PFSK-1 (cell line): ENCODE results near the gene LMF2.

ENCODE experiments used
- FOXP2 ChIP-seq: optimal IDR thresholded peaks from 2 replicates; pipeline ENCODE3; 2011; ENCODE audit warnings: borderline replicate concordance, control low read depth, inconsistent platforms; ENCODE audit not compliant: insufficient read depth; ENCODE audit errors: extremely low read length, extremely low read depth
- POLR2AphosphoS5 ChIP-seq: IDR thresholded peaks from 2 replicates; pipeline ENCODE4 v1.6.1; 2012; ENCODE audit warnings: low read depth, mild to moderate bottlenecking, control low read depth, low read length, moderate library complexity
- REST ChIP-seq, 2 experiments: IDR thresholded peaks; 2 replicates each; pipeline versions ENCODE4 v1.6.1 to v1.8.0; 2011 to 2012; ENCODE audit warnings: low read depth in 2 of 2, low read length in 2 of 2, control low read depth in 1 of 2, inconsistent platforms in 1 of 2, mild to moderate bottlenecking in 1 of 2, moderate library complexity in 1 of 2; ENCODE audit not compliant: insufficient read depth in 1 of 2
- SIN3A ChIP-seq: IDR thresholded peaks from 2 replicates; pipeline ENCODE4 v1.6.1; 2012; ENCODE audit warnings: mild to moderate bottlenecking, low read length, moderate library complexity, borderline replicate concordance; ENCODE audit not compliant: insufficient read depth
- TAF1 ChIP-seq: IDR thresholded peaks from 2 replicates; pipeline ENCODE4 v1.6.1; 2012; ENCODE audit warnings: low read length, control low read depth, borderline replicate concordance; ENCODE audit not compliant: insufficient read depth

The LMF2 gene

GRCh38 chr22:50459496-50460140 is 47.9 kb downstream of the LMF2 start:
- TF ChIP-seq POLR2AphosphoS5 (no peak), REST (IDR thresholded peaks at IDR 0.05; ENCODE audit: insufficient read depth in 1 of 2, low read depth in 2 of 2, low read length in 2 of 2) (no peak), FOXP2 (no peak), SIN3A (no peak), TAF1 (no peak)

GRCh38 chr22:50459016-50459415 is 48.5 kb downstream of the LMF2 start:
- no peak for TF ChIP-seq POLR2AphosphoS5
- no peak for TF ChIP-seq TAF1
- TF ChIP-seq SIN3A, result no peak
- TF ChIP-seq REST (IDR thresholded peaks at IDR 0.05; ENCODE audit: insufficient read depth in 1 of 2, low read depth in 2 of 2, low read length in 2 of 2), result no peak
- TF ChIP-seq FOXP2, result no peak

GRCh38 chr22:50456466-50457234 is 50.9 kb downstream of the LMF2 start:
- TF ChIP-seq FOXP2 (no peak), REST (IDR thresholded peaks at IDR 0.05; ENCODE audit: insufficient read depth in 1 of 2, low read depth in 2 of 2, low read length in 2 of 2) (no peak), TAF1 (no peak), SIN3A (no peak), POLR2AphosphoS5 (no peak)

GRCh38 chr22:50456026-50456425 is 51.5 kb downstream of the LMF2 start:
- TF ChIP-seq TAF1 (no peak), SIN3A (no peak)

- TF ChIP-seq POLR2AphosphoS5 (no peak), TAF1 (no peak), REST (IDR thresholded peaks at IDR 0.05; ENCODE audit: insufficient read depth in 1 of 2, low read depth in 2 of 2, low read length in 2 of 2) (no peak), SIN3A (no peak), FOXP2 (no peak)
Measured at GRCh38 chr22:50455201-50455600, 52.3 kb downstream of the LMF2 start.
